Measurements from ENCODE around the gene MTCL3.

- no peak for TF ChIP-seq TRAFD1 (CRISPR knock-in tag; IDR thresholded peaks at IDR 0.05; ENCODE audit: borderline replicate concordance)
- no peak for TF ChIP-seq ARNTL (CRISPR knock-in tag; IDR thresholded peaks at IDR 0.05)
- no peak for TF ChIP-seq ZNF432 (CRISPR knock-in tag; IDR thresholded peaks at IDR 0.05; ENCODE audit: borderline replicate concordance)
- no peak for TF ChIP-seq BRCA1 (CRISPR knock-in tag; IDR thresholded peaks at IDR 0.05)
- no peak for TF ChIP-seq PAXIP1 (CRISPR knock-in tag; conservative IDR thresholded peaks at IDR 0.05)
- no peak for TF ChIP-seq SALL2 (CRISPR knock-in tag; IDR thresholded peaks at IDR 0.05)
- peak; percentile 39 for TF ChIP-seq CTCF (CRISPR knock-in tag; IDR thresholded peaks at IDR 0.05)
Observed at GRCh38 chr6:127547215-127547614, 28.1 kb upstream of the MTCL3 start.

Data from HepG2 (cell line).